ENCODE measurements around the gene PIK3R1. TPM values are rescaled to one million over a fixed set of nuclear protein-coding genes. Genes with fewer than 3 reads are reported as not detected.

Gene PIK3R1
- total RNA-seq, 1 experiment from 2014 or later, result 11.3 TPM

DNA sequence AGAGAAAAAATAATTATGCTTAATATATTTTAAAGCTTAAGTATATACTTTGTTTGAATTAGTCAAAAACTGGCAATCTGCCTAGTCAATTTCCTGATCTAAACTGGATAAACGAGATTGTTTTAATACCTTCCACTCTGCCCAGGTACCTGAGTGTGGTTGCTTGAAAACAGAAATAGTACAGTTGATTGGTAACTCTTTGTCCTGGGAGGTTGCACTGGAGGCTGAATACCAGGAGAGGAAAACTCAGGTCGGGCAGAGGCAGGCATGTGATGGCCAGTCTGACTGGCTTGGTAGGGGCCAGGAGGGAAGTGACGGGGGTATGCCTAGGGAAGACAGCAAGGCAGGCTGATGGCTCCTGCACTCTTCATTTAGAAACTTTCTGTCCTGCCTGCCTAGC is 80.2 kb downstream of the PIK3R1 start:
- no peak overlapping the region for H4K91ac ChIP-seq (ENCODE audit: insufficient read length, low read depth, low read length)
- no peak overlapping the region for H2BK120ac ChIP-seq (ENCODE audit: low read depth, low read length, poor library complexity, severe bottlenecking)
- H3K79me1 ChIP-seq (ENCODE audit: insufficient read depth, low read depth, low read length, poor library complexity, severe bottlenecking), result no peaks in the 10 kb centered on the region
- no peak overlapping the region for H3K9ac ChIP-seq (ENCODE audit: extremely low read depth, insufficient read length, low read length)
- H3K18ac ChIP-seq (ENCODE audit: insufficient read length, low read depth, low read length), result no peak overlapping the region
- H3K56ac ChIP-seq (ENCODE audit: insufficient read length, low read depth, low read length), result no peak overlapping the region
- H2BK12ac ChIP-seq (ENCODE audit: insufficient read length, low read depth, low read length), result no peak overlapping the region
- no peak overlapping the region for H4K8ac ChIP-seq (replicated peaks; ENCODE audit: insufficient read length, low read depth, low read length)
- H3K23me2 ChIP-seq (ENCODE audit: insufficient read length, low read depth, low read length, poor library complexity, severe bottlenecking), result no peaks in the 10 kb centered on the region
- no peak overlapping the region for H3K4me2 ChIP-seq (ENCODE audit: insufficient read depth, insufficient read length, low read length)
- no peak overlapping the region for H3K27ac ChIP-seq (ENCODE audit: insufficient read length, low read depth, low read length)
- no peaks in the 10 kb centered on the region for H3K27me3 ChIP-seq (ENCODE audit: insufficient read depth, low read length)
- H3K9me3 Mint-ChIP-seq, result no peaks in the 10 kb centered on the region
- no peaks in the 10 kb centered on the region for H3K27me3 Mint-ChIP-seq (ENCODE audit: low read depth)
- no peaks in the 10 kb centered on the region for H3K4me1 ChIP-seq (ENCODE audit: insufficient read depth, low read length)
- no peak overlapping the region for H2BK15ac ChIP-seq (ENCODE audit: low read depth, low read length)
- no peaks in the 10 kb centered on the region for H4K20me1 ChIP-seq (ENCODE audit: control insufficient read depth, insufficient read depth, insufficient read length)
- H3K23ac ChIP-seq (ENCODE audit: insufficient read length, low read depth, low read length), result no peak overlapping the region
- H2BK20ac ChIP-seq (ENCODE audit: low read depth, low read length, poor library complexity, severe bottlenecking), result no peak overlapping the region
- H3K36me3 Mint-ChIP-seq (ENCODE audit: insufficient read depth in 1 of 3, low read depth in 3 of 3), result peaks cover 22 to 38% (median 31%) of the 10 kb centered on the region in 3 experiments; a peak in 6 of 7 replicates
- peaks cover 18 to 22% of the 10 kb centered on the region in 2 experiments for H3K4me1 Mint-ChIP-seq
- H3K4me3 Mint-ChIP-seq, result no peak overlapping the region
- H2AFZ ChIP-seq (ENCODE audit: low read length), result no peak overlapping the region
- no peak overlapping the region for H3K14ac ChIP-seq (ENCODE audit: insufficient read depth, low read length)
- WGBS (ENCODE audit: extremely low coverage, insufficient read length, low lambda C conversion rate), result no CpG with 5 or more reads among the region's 3 CpGs
- no peak overlapping the region for H2BK5ac ChIP-seq (ENCODE audit: insufficient read length, low read length)
- no peak overlapping the region for H3T11ph ChIP-seq (ENCODE audit: low read length)
- TF ChIP-seq, protein P1, sequence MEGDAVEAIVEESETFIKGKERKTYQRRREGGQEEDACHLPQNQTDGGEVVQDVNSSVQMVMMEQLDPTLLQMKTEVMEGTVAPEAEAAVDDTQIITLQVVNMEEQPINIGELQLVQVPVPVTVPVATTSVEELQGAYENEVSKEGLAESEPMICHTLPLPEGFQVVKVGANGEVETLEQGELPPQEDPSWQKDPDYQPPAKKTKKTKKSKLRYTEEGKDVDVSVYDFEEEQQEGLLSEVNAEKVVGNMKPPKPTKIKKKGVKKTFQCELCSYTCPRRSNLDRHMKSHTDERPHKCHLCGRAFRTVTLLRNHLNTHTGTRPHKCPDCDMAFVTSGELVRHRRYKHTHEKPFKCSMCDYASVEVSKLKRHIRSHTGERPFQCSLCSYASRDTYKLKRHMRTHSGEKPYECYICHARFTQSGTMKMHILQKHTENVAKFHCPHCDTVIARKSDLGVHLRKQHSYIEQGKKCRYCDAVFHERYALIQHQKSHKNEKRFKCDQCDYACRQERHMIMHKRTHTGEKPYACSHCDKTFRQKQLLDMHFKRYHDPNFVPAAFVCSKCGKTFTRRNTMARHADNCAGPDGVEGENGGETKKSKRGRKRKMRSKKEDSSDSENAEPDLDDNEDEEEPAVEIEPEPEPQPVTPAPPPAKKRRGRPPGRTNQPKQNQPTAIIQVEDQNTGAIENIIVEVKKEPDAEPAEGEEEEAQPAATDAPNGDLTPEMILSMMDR (conservative IDR thresholded peaks at IDR 0.05), result no peak
- H3K79me2 ChIP-seq (ENCODE audit: insufficient read depth, low read length), result no peaks in the 10 kb centered on the region
- no peaks in the 10 kb centered on the region for H3K9me3 ChIP-seq (ENCODE audit: control insufficient read depth, low read depth, low read length)
- H2AK5ac ChIP-seq (ENCODE audit: insufficient read length, low read length), result no peak overlapping the region
- no peak for DNase-seq
- H3K27ac Mint-ChIP-seq, result no peak overlapping the region
- H4K5ac ChIP-seq (ENCODE audit: insufficient read length, low read depth, low read length), result no peak overlapping the region
- no peak overlapping the region for H3K4ac ChIP-seq (ENCODE audit: low read depth, low read length)

Measured in H9 (cell line).